ENCODE measurements around the gene TRDN.

Gene TRDN, protein sequence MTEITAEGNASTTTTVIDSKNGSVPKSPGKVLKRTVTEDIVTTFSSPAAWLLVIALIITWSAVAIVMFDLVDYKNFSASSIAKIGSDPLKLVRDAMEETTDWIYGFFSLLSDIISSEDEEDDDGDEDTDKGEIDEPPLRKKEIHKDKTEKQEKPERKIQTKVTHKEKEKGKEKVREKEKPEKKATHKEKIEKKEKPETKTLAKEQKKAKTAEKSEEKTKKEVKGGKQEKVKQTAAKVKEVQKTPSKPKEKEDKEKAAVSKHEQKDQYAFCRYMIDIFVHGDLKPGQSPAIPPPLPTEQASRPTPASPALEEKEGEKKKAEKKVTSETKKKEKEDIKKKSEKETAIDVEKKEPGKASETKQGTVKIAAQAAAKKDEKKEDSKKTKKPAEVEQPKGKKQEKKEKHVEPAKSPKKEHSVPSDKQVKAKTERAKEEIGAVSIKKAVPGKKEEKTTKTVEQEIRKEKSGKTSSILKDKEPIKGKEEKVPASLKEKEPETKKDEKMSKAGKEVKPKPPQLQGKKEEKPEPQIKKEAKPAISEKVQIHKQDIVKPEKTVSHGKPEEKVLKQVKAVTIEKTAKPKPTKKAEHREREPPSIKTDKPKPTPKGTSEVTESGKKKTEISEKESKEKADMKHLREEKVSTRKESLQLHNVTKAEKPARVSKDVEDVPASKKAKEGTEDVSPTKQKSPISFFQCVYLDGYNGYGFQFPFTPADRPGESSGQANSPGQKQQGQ

DNA sequence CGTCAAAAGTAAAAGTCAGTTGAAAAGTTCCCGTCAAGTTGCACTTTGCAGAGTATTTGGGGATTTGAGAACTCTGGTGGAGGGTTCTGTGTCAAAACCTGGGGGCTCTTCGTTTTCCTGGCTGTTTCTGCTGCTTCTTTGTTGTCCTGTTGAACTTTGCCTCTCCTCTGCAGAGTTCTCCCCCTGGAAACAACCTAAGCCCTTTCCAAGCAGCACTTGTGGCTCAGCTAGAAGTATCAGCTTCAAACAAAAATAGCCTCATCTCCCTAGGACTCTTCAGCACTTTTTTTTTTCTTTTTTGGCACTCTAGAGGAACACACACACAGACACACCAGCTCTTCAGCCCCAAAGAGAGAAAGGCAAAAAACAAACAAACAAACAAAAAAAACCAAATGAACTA lies at the start of gene TRDN:
Gene TRDN, minus strand, starts transcription at position 169 of the 400 bp plus-strand sequence. CDS start 175 bp downstream, outside the sequence.
- DNase-seq (ENCODE audit: low read depth) = no peak

- no peak for DNase-seq (ENCODE audit: low read depth)
Observed at GRCh38 chr6:123681957-123682462, 45.3 kb upstream of the TRDN start.

GRCh38 chr6:123677897-123678296 lies 41.1 kb upstream of the TRDN start:
- DNase-seq (ENCODE audit: low read depth) = no peak

GRCh38 chr6:123676793-123677192 lies 40.0 kb upstream of the TRDN start:
- no peak for DNase-seq (ENCODE audit: low read depth)

DNA sequence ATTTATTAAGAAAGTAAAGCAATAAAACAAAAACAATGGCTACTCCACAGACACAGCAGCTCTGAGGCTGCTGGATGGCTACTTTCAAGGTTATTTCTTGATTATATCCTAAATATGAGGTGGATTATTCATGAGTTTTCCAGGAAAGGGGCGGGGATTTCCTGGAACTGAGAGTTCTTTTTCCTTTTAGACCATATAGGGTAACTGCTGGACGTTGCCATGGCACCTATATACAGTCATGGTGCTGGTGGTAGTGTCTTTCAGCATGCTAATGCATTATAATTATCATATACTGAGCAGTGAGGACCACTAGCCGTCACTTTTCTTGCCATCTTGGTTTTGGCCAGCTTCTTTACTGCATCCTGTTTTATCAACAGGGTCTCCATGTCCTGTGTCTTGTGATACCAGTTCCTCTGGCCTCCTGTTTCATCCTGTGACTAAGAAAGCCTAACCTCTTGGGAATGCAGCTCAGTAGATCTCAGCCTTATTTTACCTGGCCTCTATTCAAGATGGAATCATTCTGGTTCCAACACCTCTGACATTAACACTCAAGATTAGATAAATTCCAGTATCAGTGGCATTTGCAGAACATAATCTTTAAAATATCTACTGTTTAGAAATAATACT lies 32.3 kb upstream of the TRDN start:
- DNase-seq (ENCODE audit: low read depth) = no peak

DNA sequence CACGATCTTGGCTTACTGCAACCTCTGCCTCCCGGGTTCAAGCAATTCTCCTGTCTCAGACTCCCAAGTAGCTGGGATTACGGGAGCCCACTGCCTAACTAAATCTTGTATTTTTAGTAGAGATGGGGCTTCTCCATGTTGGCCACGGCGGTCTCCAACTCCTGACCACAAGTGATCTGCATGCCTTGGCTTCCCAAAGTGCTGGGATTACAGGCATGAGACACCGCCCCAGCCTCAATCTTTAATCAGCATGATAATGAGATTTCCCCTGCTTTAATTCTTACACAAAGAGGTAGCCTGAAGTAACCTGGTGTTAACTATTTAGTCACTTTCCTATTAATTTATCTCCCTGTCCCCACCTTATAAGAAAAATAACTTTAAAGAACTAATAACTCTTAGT lies 31.3 kb upstream of the TRDN start:
- DNase-seq (ENCODE audit: low read depth) = no peak

DNA sequence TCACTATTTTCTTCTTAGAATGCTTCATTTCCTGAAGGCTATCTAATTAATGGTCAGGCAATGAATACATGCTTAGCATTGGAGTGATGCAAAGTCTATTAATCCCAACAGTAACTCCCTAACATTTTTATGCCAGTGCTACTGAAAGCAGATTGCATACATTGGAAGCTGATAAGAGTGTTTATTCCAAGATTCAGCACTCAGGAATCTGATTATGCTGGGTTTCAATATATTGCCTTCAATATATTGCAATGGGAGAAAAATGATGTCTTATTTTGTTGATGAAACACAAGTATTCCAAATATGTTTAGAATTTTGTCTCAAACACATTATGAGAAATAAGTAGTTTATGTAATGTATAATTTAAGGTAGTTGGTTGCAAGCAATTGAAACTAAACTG lies 26.7 kb upstream of the TRDN start:
- DNase-seq (ENCODE audit: low read depth) = no peak

GRCh38 chr6:123662757-123663156 lies 26.0 kb upstream of the TRDN start:
- DNase-seq (ENCODE audit: low read depth) = no peak

DNA sequence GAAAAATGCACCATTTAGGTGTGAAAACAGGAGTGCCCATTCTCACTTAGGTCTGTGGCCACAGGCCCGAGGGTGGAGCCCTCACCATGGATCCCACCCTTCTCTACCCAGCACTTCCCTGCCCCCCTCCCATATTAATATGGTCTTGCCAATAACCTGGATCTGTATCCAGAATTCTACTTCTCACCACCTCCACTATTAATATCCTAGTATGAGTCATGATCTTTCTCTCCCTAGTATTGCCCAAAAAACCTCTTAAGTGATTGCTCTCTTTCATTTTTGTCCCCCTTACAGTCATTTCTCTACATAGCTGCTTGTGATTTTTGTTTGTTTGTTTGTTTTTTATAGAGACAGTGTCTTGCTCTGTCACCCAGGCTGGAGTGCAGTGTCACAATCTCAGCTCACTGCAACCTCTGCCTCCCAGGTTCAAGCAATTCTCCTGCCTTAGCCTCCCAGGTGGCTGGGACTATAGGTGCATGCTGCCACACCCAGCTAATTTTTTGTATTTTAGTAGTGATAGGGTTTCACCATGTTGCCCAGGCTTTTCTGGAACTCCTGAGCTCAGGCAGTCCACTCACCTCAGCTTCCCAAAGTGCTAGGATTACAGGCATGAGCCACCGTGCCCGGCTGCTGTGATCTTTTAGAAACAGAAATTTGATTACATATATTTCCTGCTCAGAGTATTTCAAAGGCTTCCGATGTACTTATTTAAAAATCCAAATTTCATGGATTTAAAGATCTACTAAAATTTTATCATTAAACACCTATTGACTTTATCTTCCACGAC lies 24.5 kb upstream of the TRDN start:
- DNase-seq (ENCODE audit: low read depth) = no peak

GRCh38 chr6:123659960-123660748 lies 23.4 kb upstream of the TRDN start:
- no peak for DNase-seq (ENCODE audit: low read depth)

GRCh38 chr6:123658848-123659247 lies 22.1 kb upstream of the TRDN start:
- no peak for DNase-seq (ENCODE audit: low read depth)

DNA sequence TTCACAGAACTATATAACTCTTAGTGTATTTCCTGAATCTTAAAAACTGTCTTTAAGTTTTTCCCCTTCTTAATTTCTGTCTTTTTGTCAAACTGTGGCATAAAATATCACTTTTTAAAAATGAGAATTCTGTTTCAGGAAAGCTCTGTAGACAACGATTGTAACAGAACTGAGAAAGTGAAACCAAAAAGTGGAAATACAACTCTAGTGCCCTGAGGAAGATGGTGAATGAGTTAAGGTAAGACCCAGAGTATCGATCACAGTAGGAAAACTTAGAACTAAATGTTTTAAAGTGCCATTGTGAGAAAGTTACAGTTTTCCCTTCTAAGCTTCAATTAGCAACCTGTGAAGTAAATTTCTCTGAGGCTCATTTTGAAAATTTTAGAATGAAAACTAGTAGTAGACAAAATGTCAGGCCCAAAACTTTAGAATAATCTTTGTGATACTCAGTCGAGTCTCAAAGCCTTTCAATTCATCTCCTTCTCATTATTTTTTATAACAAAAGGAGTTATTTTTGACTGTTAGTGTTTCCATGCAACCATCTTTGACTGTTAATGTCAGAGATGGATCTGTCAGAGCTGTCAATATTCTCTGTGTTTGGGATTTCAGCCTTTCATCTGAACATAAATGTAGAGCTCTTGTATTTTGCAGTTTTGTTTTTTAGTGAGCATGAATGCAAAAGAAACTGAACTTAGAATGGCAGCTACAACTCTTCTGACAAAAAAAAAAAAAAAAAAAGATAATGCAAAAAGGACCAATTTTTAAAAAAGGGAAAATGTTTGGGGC lies 19.0 kb upstream of the TRDN start:
- DNase-seq (ENCODE audit: low read depth) = no peak

- DNase-seq (ENCODE audit: low read depth) = no peak
Observed at GRCh38 chr6:123648723-123649122, 12.0 kb upstream of the TRDN start.

DNA sequence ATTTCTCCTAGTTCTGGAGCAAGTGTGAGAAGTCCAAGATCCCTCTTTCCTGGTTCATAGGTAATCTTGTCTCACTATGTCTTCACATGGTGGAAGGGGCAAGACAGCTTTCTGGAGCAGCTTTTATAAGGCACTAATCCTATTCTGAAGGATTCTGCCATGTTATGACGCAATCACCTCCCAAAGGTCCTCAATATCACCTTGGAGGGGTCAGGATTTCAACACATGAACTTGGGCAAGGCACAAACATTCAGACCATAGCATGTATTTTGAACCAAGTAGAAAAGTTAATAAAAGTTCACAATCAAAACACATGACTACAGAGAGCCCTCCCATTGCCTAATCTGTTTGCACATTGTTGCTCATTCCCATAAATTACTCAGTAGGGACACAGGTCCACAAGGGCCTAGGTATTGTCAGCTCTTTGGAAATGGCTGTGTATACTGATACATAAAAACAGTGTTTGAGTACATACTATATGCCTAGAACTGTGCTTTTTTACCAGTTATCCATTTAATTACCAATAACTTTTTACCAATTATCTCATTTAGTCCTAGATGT lies 11.3 kb upstream of the TRDN start:
- no peak for DNase-seq (ENCODE audit: low read depth)

DNA sequence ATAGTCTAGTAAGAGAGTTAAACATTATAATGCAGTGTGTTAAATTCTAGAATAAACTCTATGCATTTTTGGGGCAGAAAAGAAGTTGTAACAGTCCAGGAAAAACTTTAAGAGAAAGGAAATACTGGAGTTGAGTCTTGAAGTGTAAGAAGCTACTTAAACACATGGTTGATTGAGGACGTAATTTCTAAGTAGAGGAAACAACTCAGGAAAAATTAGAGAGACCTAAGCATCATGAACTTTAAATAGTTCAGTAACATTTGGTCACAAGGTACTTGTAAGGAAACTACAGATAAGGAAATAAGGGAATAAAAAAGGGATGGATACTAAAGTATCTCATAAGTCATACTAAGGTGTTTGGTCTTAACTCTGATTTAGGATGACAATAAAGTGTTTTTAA lies 4.7 kb upstream of the TRDN start:
- no peak for DNase-seq (ENCODE audit: low read depth)

- DNase-seq (ENCODE audit: low read depth) = no peak
Observed at GRCh38 chr6:123640567-123641187, 3.9 kb upstream of the TRDN start.

DNA sequence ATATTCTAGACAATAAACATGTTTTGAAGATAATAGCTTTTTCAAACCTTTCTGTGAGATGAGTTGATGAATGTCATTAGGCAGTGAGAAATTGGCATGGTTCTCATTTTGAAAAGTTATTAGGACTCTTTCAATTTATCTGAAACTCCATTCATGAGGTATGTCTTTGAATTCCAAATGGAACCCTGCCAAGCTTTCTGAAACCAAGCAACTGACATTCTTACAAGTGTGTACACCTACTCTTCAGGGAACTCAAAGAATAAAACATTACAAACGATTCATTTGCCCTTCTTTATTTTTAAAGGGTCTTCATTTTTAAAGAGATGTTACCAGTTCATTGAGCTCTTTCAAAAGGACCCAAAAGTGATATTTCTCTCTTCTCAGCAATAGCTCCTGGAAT lies 2.1 kb upstream of the TRDN start:
- no peak for DNase-seq (ENCODE audit: low read depth)

DNA sequence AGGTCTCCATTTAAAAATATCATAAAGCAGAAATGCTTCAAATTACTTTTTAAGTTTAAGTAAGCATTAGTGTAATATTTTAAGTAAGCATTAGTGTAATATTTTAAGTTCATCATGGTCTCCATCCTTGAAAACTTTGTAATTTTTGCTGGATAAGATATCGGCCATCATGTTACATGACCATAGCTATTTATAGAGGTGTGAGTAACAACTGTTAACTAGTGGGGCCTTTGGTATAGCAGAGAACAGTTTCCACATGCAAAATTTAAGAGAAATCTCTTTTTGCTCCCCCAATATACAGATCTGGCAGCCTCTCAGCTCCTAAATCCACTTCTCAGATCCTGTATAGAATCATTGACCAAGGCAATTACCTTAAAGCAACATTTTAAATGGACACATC lies 468 bp downstream of the TRDN start:
- DNase-seq (ENCODE audit: low read depth) = no peak

DNA sequence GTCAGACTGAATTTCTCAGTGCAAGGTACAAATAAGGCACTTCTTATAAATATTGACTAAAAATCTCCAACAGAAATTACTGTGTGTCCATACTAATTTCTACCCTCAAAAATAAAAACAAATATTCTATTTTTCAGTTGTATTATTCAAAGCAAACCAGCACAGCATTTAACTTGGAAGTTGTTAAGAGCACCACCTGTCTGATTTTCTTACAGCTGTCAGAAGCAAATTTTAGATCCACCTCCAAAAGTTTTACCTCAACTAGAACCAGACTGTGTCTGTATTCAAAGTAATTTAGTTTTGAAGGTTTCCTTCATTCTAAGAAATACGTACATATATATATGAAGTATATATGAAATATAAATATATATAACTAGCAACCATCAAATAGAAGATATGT lies 1.2 kb downstream of the TRDN start:
- DNase-seq (ENCODE audit: low read depth) = no peak

DNA sequence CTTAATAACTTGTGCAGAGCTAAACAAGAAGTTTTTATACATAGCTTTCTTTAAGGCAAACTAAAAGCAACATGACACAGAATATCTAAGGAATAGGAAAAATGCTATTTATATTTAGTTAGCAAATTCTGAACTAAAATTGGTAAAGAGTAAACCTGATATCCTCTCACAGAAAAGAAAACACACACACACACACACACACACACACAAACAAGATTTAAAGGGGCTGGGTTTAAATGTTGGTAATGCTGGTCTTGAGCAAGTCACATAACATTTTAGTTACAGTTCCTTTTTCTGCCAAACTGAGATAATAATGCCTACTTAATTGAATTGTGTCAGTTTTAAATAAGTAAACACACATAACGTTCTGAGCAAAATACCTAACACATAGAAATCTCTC lies 1.6 kb downstream of the TRDN start:
- DNase-seq (ENCODE audit: low read depth) = no peak

Measured in stimulated activated CD8-positive, alpha-beta memory T cell treated with anti-CD3 and anti-CD28 coated beads, Interleukin-15, amount 100 ng/mL, for 24 hours (primary cell).